SK-N-SH treated with all-trans-retinoic acid at 6 μM for 48 hours (cell line): ENCODE data around the gene KIRREL2.

Experiments used
- ATAC-seq: fragments of 200-7000 bp; cut with Tn5 transposase; 3 replicates; pipeline ENCODE4 v1.9.1; 2020; ENCODE audit warnings: mild to moderate bottlenecking, moderate library complexity
- ARNTL ChIP-seq: fragments of 450-650 bp; formaldehyde crosslinking; IDR thresholded peaks from 2 replicates; pipeline ENCODE4 v1.5.0; 2020; ENCODE audit warnings: low read depth, mild to moderate bottlenecking, moderate library complexity, borderline replicate concordance
- CSDC2 ChIP-seq: fragments of 250-450 bp; sonication (Bioruptor Pico); IDR thresholded peaks from 2 replicates; pipeline ENCODE4 v1.5.0; 2020; ENCODE audit warnings: mild to moderate bottlenecking, moderate library complexity
- ESRRG ChIP-seq: fragments of 250-450 bp; sonication (Bioruptor Pico); IDR thresholded peaks from 2 replicates; pipeline ENCODE4 v1.6.1; 2021; ENCODE audit warnings: mild to moderate bottlenecking
- GLIS3 ChIP-seq: fragments of 250-450 bp; sonication (Bioruptor Pico); IDR thresholded peaks from 2 replicates; pipeline ENCODE4 v1.5.0; 2020; ENCODE audit warnings: mild to moderate bottlenecking, moderate library complexity
- ISL1 ChIP-seq: fragments of 250-450 bp; sonication (Bioruptor Pico); IDR thresholded peaks from 2 replicates; pipeline ENCODE4 v2.1.2; 2022; ENCODE audit warnings: mild to moderate bottlenecking, moderate library complexity
- OSR1 ChIP-seq: fragments of 250-450 bp; sonication (Bioruptor Pico); IDR thresholded peaks from 2 replicates; pipeline ENCODE4 v1.8.0; 2022; ENCODE audit warnings: moderate library complexity, mild to moderate bottlenecking, inconsistent platforms
- PPARA ChIP-seq: fragments of 250-450 bp; sonication (Bioruptor Pico); IDR thresholded peaks from 2 replicates; pipeline ENCODE4 v1.5.0; 2020; ENCODE audit warnings: mild to moderate bottlenecking, borderline replicate concordance
- RARB ChIP-seq: fragments of 250-450 bp; sonication (Bioruptor Pico); IDR thresholded peaks from 2 replicates; pipeline ENCODE4 v1.8.0; 2021; ENCODE audit warnings: mild to moderate bottlenecking, moderate library complexity
- SNAI2 ChIP-seq: fragments of 250-450 bp; sonication (Bioruptor Pico); IDR thresholded peaks from 2 replicates; pipeline ENCODE4 v1.5.0; 2020; ENCODE audit warnings: mild to moderate bottlenecking, moderate library complexity
- TCF4 ChIP-seq: fragments of 250-450 bp; sonication (Bioruptor Pico); IDR thresholded peaks from 2 replicates; pipeline ENCODE4 v1.8.0; 2021; ENCODE audit warnings: mild to moderate bottlenecking, moderate library complexity, borderline replicate concordance
- TOX ChIP-seq: fragments of 250-450 bp; sonication (Bioruptor Pico); IDR thresholded peaks from 2 replicates; pipeline ENCODE4 v1.8.0; 2021; ENCODE audit warnings: mild to moderate bottlenecking, moderate library complexity, borderline replicate concordance
- ZC3H10 ChIP-seq: fragments of 250-450 bp; sonication (Bioruptor Pico); IDR thresholded peaks from 2 replicates; pipeline ENCODE4 v1.5.1; 2021; ENCODE audit warnings: mild to moderate bottlenecking, moderate library complexity
- ZFP3 ChIP-seq: fragments of 250-450 bp; sonication (Bioruptor Pico); IDR thresholded peaks from 2 replicates; pipeline ENCODE4 v1.5.0; 2020; ENCODE audit warnings: mild to moderate bottlenecking, moderate library complexity
- ZFP30 ChIP-seq: fragments of 450-650 bp; formaldehyde crosslinking; IDR thresholded peaks from 2 replicates; pipeline ENCODE4 v1.5.0; 2022; ENCODE audit warnings: mild to moderate bottlenecking, moderate library complexity
- ZNF565 ChIP-seq: fragments of 450-650 bp; formaldehyde crosslinking; conservative IDR thresholded peaks from 2 replicates; pipeline ENCODE4 v1.5.0; 2020; ENCODE audit warnings: low read depth, mild to moderate bottlenecking, moderate library complexity
- ZNF70 ChIP-seq: fragments of 450-650 bp; formaldehyde crosslinking; IDR thresholded peaks from 2 replicates; pipeline ENCODE4 v1.5.0; 2020; ENCODE audit warnings: mild to moderate bottlenecking, moderate library complexity
- ZNF8 ChIP-seq: fragments of 450-650 bp; formaldehyde crosslinking; IDR thresholded peaks from 2 replicates; pipeline ENCODE4 v1.5.0; 2020; ENCODE audit warnings: mild to moderate bottlenecking, moderate library complexity
- TF ChIP-seq, protein P1 (sequence below): fragments of 250-450 bp; sonication (Bioruptor Pico); IDR thresholded peaks from 2 replicates; pipeline ENCODE4 v1.8.0; 2021; ENCODE audit warnings: low read depth, mild to moderate bottlenecking, moderate library complexity, borderline replicate concordance
- TF ChIP-seq, protein P2 (sequence below): fragments of 250-450 bp; sonication (Bioruptor Pico); IDR thresholded peaks from 2 replicates; pipeline ENCODE4 v1.5.1; 2021; ENCODE audit warnings: mild to moderate bottlenecking, moderate library complexity
- TF ChIP-seq, protein P3 (sequence below): fragments of 250-450 bp; sonication (Bioruptor Pico); IDR thresholded peaks from 2 replicates; pipeline ENCODE4 v1.8.0; 2020; ENCODE audit warnings: mild to moderate bottlenecking, moderate library complexity, borderline replicate concordance
- TF ChIP-seq, protein P4 (sequence below): fragments of 250-450 bp; sonication (Bioruptor Pico); IDR thresholded peaks from 2 replicates; pipeline ENCODE4 v1.5.1; 2020; ENCODE audit warnings: low read depth, mild to moderate bottlenecking, moderate library complexity

The KIRREL2 gene

DNA sequence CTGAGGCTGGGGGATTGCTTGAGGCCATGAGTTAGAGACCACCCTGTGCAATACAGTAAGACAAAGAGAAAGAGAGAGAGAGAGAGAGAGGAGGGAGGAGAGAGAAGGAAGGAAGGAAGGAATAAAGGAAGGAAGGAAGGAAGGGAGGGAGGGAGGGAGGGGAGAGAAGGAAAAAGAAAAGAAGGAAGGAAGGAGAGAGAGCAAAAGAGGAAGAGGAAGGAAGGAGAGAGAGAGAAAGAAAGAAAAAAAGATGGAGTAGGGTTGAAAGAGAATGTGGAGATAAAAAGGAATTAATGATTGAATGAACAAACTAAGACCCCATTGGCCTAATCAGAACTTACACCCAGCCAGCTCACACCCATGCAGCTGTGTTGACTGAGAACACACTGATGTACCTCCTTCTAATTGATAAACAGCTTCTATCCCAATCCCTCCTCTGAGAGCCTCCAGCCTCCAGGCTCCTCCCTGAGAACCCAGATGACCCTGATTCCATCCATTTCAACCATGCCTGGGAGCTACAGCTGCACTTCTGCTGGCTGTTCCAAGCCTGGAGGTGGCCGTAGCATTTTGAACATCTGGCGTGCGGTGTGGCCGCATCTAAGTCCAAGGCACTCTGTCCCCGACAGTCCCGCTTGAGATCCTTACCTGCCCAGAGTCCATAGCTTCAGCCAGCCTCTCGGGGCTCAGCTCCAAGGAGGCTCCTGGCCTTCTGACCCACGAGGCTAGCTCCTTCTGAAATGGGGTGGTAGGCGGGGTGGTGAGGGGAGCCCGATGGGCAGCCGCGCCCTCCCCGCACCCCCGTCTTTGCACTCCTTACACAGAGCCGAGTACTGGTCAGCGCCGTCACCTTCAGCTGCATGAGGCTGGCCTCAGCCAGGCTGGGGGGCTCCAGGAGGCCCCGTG is 45.1 kb upstream of the KIRREL2 start:
- no peak; the same call in 1 of the 3 replicates for ATAC-seq
- TF ChIP-seq ZFP3: no peak
- TF ChIP-seq TOX: no peak
- no peak for TF ChIP-seq OSR1
- no peak for TF ChIP-seq TCF4 (CRISPR knock-in tag)
- TF ChIP-seq, protein P1, sequence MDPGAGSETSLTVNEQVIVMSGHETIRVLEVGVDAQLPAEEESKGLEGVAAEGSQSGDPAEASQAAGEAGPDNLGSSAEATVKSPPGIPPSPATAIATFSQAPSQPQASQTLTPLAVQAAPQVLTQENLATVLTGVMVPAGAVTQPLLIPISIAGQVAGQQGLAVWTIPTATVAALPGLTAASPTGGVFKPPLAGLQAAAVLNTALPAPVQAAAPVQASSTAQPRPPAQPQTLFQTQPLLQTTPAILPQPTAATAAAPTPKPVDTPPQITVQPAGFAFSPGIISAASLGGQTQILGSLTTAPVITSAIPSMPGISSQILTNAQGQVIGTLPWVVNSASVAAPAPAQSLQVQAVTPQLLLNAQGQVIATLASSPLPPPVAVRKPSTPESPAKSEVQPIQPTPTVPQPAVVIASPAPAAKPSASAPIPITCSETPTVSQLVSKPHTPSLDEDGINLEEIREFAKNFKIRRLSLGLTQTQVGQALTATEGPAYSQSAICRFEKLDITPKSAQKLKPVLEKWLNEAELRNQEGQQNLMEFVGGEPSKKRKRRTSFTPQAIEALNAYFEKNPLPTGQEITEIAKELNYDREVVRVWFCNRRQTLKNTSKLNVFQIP: no peak
- no peak for TF ChIP-seq GLIS3 (CRISPR knock-in tag)
- TF ChIP-seq ESRRG (CRISPR knock-in tag): no peak
- TF ChIP-seq ZNF70 (CRISPR knock-in tag): no peak

DNA sequence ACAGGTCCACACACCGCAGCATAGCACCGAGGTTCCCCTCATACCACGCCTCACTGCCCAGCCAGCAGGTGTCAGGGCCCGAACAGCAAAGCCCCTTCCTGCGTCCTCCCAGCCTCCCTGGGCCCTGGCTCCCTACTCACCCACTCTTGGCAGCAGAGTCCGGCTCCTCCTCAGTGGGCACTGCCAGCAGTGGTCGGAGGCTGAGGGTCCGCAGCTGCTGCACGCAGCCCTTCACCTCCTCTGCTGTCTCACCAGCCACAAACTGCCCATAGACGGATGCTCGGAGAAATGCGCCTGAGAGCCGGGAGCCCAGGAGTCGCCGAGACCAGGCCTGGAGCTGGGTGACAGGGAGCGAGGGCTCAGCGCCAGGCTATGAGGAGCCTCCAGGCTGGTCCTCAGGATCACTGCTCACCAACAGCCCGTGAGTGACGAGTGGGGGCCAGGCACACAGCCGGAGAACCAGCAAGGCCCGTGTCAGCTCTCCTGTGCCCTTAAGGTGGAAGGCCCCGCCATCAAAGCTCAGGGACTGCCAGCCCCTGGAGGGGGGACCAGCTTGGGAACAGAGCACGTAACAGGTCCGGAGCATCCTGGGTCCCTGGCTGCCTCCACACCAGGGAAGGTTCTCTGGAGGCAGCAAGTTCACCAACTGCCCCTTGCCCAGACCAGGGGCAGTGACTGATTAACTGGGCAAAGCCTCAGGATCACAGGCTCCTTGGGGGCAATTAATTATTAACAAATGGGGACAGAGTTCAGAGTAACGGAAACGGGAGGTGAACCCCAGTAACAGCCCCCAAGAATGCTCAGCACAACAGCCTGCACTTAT is 44.3 kb upstream of the KIRREL2 start, which contains the start of gene PRODH2:
Gene PRODH2, minus strand, starts transcription at position 626 of the 823 bp plus-strand sequence. Its CDS starts 40 bp downstream, at position 586.
- no peak; the same call in 2 of the 3 replicates for ATAC-seq
- TF ChIP-seq ISL1 (CRISPR knock-in tag): no peak
- TF ChIP-seq RARB: no peak
- no peak for TF ChIP-seq ZFP3
- TF ChIP-seq ZFP30 (CRISPR knock-in tag): no peak
- no peak for TF ChIP-seq ZNF8 (CRISPR knock-in tag)
- TF ChIP-seq, protein P2, sequence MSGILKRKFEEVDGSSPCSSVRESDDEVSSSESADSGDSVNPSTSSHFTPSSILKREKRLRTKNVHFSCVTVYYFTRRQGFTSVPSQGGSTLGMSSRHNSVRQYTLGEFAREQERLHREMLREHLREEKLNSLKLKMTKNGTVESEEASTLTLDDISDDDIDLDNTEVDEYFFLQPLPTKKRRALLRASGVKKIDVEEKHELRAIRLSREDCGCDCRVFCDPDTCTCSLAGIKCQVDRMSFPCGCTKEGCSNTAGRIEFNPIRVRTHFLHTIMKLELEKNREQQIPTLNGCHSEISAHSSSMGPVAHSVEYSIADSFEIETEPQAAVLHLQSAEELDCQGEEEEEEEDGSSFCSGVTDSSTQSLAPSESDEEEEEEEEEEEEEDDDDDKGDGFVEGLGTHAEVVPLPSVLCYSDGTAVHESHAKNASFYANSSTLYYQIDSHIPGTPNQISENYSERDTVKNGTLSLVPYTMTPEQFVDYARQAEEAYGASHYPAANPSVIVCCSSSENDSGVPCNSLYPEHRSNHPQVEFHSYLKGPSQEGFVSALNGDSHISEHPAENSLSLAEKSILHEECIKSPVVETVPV (CRISPR knock-in tag): no peak

DNA sequence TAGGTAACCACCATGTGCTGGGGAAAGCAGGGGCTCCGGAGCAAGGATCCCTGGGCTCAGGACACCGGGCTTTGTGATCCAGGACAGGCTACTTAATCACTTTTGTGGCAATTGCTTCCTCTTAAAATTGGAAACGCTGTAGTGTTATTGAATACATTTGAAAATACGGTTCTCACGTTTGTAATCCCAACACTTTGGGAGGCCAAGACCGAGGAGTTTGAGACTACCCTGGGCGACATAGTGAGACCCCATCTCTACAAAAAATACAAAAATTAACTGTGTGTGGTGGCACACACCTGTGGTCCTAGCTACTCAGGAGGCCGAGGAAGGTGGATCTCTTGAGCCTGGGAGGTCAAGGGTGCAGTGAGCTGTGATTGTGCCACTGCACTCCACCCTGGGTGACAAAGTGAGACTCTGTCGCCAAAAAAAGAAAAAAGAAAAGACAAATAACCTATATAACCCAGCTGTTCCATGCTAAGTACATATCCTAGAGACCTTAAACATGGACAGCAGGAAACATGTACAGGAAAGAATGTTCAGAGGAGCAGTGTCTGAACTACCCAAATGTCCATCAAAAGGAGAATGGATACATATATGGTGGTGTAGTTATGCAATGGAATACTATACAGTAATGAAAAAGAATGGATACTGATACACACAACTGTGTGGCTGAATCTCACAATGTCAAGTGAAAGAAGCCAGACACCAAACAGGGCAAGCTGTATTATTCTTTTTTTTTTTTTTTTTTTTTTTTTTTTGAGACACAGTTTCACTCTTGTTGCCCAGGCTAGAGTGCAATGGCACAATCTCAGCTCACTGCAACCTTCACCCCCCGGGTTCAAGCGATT is 43.4 kb upstream of the KIRREL2 start:
- ATAC-seq: no peak
- TF ChIP-seq CSDC2 (CRISPR knock-in tag) (no peak), ZNF8 (CRISPR knock-in tag) (no peak), ISL1 (CRISPR knock-in tag) (no peak), ZC3H10 (no peak), ESRRG (CRISPR knock-in tag) (no peak)
- TF ChIP-seq, protein P2 (CRISPR knock-in tag): no peak
- TF ChIP-seq, all 23 proteins: peak for 0

DNA sequence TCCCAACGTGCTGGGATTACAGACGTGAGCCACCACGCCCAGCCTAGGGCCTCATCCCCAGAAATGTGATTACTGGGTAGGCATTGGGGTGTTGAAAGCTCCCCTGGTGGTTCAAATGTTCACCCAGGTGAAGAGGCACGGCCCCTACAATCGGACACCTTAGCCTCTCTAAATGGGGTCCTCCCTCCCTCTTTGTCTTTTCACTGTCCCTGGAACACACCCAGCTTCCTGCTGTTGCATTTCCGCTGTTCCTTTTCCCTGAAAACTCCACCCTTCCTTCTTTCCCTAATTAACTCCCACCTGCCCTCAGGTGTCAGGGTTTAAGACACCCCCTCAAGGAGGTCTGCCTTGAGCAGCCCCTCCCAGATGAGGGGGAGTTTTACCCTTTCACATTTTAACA is 40.4 kb upstream of the KIRREL2 start:
- no peak for ATAC-seq
- TF ChIP-seq PPARA (CRISPR knock-in tag) (no peak), ZNF8 (CRISPR knock-in tag) (no peak), RARB (no peak), ARNTL (CRISPR knock-in tag) (no peak), SNAI2 (CRISPR knock-in tag) (no peak), ZNF565 (CRISPR knock-in tag) (no peak), ISL1 (CRISPR knock-in tag) (no peak), CSDC2 (CRISPR knock-in tag) (no peak), ESRRG (CRISPR knock-in tag) (no peak), ZC3H10 (no peak), TCF4 (CRISPR knock-in tag) (no peak)
- TF ChIP-seq, protein P2 (CRISPR knock-in tag): no peak
- TF ChIP-seq, protein P3, sequence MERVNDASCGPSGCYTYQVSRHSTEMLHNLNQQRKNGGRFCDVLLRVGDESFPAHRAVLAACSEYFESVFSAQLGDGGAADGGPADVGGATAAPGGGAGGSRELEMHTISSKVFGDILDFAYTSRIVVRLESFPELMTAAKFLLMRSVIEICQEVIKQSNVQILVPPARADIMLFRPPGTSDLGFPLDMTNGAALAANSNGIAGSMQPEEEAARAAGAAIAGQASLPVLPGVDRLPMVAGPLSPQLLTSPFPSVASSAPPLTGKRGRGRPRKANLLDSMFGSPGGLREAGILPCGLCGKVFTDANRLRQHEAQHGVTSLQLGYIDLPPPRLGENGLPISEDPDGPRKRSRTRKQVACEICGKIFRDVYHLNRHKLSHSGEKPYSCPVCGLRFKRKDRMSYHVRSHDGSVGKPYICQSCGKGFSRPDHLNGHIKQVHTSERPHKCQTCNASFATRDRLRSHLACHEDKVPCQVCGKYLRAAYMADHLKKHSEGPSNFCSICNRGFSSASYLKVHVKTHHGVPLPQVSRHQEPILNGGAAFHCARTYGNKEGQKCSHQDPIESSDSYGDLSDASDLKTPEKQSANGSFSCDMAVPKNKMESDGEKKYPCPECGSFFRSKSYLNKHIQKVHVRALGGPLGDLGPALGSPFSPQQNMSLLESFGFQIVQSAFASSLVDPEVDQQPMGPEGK: no peak
- TF ChIP-seq, protein P1: no peak
- TF ChIP-seq, protein P4, sequence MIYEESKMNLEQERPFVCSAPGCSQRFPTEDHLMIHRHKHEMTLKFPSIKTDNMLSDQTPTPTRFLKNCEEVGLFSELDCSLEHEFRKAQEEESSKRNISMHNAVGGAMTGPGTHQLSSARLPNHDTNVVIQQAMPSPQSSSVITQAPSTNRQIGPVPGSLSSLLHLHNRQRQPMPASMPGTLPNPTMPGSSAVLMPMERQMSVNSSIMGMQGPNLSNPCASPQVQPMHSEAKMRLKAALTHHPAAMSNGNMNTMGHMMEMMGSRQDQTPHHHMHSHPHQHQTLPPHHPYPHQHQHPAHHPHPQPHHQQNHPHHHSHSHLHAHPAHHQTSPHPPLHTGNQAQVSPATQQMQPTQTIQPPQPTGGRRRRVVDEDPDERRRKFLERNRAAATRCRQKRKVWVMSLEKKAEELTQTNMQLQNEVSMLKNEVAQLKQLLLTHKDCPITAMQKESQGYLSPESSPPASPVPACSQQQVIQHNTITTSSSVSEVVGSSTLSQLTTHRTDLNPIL (CRISPR knock-in tag): no peak
